Dermis microvascular lymphatic vessel endothelial cell (primary cell): ENCODE measurements around the gene TAT. TPM values are rescaled to one million over a fixed set of nuclear protein-coding genes. Genes with fewer than 3 reads are reported as not detected.
A peak's percentile ranks its signal among the peaks of the same experiment; 100 is the strongest.
"Not testable (repeated sequence)": the region's sequence is repeated elsewhere in the genome, so short reads cannot be mapped to it uniquely, and the experiment has no call there.

Source experiments
- DNase-seq, 2 donors: peaks; one replicate each; pipeline versions ENCODE4 v3.0.0 to v3.0.0-alpha.2; 2010; ENCODE audit warnings: low read depth in 2 of 2
- total RNA-seq: library from RNA; depleted of rRNA; stranded (reverse); fragments of >200 nt; gene quantifications from 2 replicates; pipeline ENCODE4 v1.2.1, GENCODE V29; 2014

Gene TAT
- total RNA-seq, 1 donor from 2014 or later: not detected

- DNase-seq: no peak
Observed at GRCh38 chr16:71584543-71585317, 7.8 kb upstream of the TAT start.

- not testable (repeated sequence) for DNase-seq
Observed at GRCh38 chr16:71582553-71582848, 5.6 kb upstream of the TAT start.

- DNase-seq: no peak
Observed at GRCh38 chr16:71574702-71575101, 2.2 kb downstream of the TAT start.

- DNase-seq: no peak
Observed at GRCh38 chr16:71573387-71574094, 3.4 kb downstream of the TAT start.

GRCh38 chr16:71572497-71573116, 4.3 kb downstream of the TAT start:
- no peak for DNase-seq

- DNase-seq: no peak
Observed at GRCh38 chr16:71570144-71570543, 6.7 kb downstream of the TAT start.

- no peak for DNase-seq
Observed at GRCh38 chr16:71569621-71570020, 7.3 kb downstream of the TAT start.

GRCh38 chr16:71568551-71568950, 8.3 kb downstream of the TAT start:
- no peak for DNase-seq

- DNase-seq: no peak
Observed at GRCh38 chr16:71567931-71568330, 9.0 kb downstream of the TAT start.

GRCh38 chr16:71565812-71566700, 10.8 kb downstream of the TAT start:
- DNase-seq: no peak

- peak in 1 of 2 donors; percentile 70 for DNase-seq
Observed at GRCh38 chr16:71564335-71564967, 12.4 kb downstream of the TAT start.

- no peak for DNase-seq
Observed at GRCh38 chr16:71562552-71562951, 14.3 kb downstream of the TAT start.

- DNase-seq: not testable (repeated sequence)
Observed at GRCh38 chr16:71561886-71562285, 15.0 kb downstream of the TAT start.

GRCh38 chr16:71559855-71560254, 17.0 kb downstream of the TAT start:
- DNase-seq: no peak

- DNase-seq: no peak
Observed at GRCh38 chr16:71557954-71558582, 18.8 kb downstream of the TAT start.

GRCh38 chr16:71557299-71557698, 19.6 kb downstream of the TAT start:
- DNase-seq: no peak

- DNase-seq: no peak
Observed at GRCh38 chr16:71555230-71555891, 21.5 kb downstream of the TAT start.

GRCh38 chr16:71552698-71553503, 24.0 kb downstream of the TAT start:
- DNase-seq: no peak

- no peak for DNase-seq
Observed at GRCh38 chr16:71547168-71547567, 29.7 kb downstream of the TAT start.
